ENCODE results near the gene LINS1.
A peak's percentile ranks its signal among the peaks of the same experiment; 100 is the strongest.
"Not testable (repeated sequence)": the region's sequence is repeated elsewhere in the genome, so short reads cannot be mapped to it uniquely, and the experiment has no call there.

LINS1 gene

GRCh38 chr15:100601617-100602063 lies 344 bp downstream of the LINS1 start:
- no peak for DNase-seq

- peak; percentile 40 for DNase-seq
Measured at GRCh38 chr15:100601163-100601562, 821 bp downstream of the LINS1 start.

DNA sequence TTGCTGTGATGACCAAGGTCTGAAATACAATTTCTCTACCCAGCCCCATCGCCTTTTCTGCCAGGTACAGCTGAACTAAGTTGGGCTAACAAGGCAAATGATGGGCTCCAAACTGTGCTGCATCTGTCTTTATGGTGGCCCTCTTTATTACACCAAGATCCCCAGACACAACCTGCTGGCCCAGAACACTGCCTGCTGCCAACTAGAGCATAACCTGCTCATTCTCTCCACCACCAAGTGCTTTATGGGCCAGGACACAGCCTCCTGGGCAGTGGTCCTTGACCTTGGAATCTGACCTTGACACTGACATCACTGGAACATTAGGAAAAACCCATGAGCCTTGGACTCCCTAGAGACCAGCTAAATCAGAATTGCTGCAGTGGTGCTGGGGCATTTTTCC lies 3.3 kb downstream of the LINS1 start:
- DNase-seq = no peak

DNA sequence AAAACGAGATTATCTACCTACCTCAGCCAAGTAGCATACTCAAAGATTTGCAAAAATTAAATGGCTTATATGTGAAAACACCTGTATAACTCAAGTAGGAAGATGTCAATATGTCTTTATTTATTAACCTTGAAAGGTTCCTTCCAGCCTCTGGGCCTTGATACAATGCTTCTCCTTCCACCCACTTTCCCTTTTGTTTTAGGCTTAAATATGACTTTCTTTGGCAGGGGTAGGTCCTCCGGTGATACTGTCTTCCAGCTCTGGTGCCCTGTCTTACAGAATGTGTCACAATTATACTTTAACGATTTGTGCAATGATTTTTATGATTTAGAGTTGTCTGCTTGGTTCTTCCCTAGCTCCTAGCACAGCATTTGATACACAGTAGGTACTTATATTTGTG lies 4.1 kb downstream of the LINS1 start:
- no peak for DNase-seq

- DNase-seq = peak; percentile 89
Measured at GRCh38 chr15:100596792-100597191, 5.2 kb downstream of the LINS1 start.

GRCh38 chr15:100595964-100596363 lies 6.0 kb downstream of the LINS1 start:
- no peak for DNase-seq

DNA sequence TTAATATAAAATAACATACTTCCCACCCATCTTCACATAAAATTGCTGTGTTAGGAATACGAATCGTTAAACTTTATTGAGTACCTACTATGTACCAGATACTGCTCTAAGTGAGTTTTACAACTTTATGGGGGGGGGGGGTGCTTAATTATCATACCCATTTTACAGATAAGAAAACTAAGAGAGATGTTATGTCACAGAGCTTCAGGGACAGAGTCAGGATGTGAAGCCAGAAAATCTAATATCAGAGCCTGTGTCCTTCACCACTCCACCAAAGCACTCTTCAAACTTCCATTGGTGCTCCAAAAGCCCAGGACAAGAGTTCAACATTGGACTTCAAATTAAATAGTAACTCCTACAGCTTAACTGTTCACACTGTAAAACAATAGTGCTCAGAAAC lies 8.6 kb downstream of the LINS1 start:
- no peak for DNase-seq

GRCh38 chr15:100592898-100593297 lies 9.1 kb downstream of the LINS1 start:
- no peak for DNase-seq

DNA sequence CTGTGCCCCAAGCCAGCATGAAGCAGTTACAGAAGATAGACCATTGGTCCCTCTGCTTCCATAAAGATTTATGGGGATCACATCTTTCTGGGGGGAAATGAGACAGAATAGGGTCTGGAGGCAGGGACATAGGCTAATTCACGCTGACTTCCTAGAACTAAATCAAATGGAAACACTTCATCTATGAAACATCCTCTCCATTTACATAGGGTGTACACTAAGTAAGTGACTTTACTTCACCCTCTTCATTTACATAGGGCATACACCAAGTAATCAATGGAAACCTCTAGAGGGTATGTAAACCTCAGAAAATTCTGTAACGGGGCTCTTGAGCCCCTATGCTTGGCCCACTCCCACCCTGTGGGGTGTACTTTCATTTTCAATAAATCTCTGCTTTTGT lies 10.1 kb downstream of the LINS1 start:
- DNase-seq = no peak

- DNase-seq = not testable (repeated sequence)
Measured at GRCh38 chr15:100591163-100591562, 10.8 kb downstream of the LINS1 start.

- no peak for DNase-seq
Measured at GRCh38 chr15:100588638-100589242, 13.2 kb downstream of the LINS1 start.

- no peak for DNase-seq
Measured at GRCh38 chr15:100580414-100580813, 21.6 kb downstream of the LINS1 start.

GRCh38 chr15:100573526-100573925 lies 28.5 kb downstream of the LINS1 start:
- no peak for DNase-seq

DNA sequence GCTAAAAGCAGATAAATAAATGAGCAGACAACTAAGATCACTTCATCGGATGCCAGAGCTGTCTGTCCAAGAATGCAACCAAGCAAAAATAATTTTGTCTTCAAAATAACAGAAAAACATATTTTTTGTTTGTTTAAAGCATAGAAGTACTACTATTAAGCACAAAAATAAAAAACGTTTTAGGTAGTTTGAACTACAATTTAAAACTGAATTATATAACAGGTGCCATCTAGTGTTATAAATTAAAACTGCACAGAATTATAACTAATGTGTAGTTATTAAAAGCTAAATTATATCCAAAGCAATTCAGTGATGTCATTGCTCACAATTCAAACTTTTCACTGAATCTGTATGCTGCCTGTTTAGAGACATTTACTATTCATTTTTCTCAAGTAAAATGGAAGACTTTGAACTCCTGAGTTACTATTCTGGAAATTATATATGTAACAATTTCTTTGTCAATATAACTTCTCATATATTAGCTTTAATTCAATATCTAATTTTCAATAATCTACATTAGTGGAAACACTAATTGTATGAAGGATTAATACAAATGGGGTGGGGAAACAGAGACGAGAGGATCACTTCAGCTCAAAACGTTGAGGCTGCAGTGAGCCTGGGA lies 29.5 kb downstream of the LINS1 start:
- DNase-seq = no peak

DNA sequence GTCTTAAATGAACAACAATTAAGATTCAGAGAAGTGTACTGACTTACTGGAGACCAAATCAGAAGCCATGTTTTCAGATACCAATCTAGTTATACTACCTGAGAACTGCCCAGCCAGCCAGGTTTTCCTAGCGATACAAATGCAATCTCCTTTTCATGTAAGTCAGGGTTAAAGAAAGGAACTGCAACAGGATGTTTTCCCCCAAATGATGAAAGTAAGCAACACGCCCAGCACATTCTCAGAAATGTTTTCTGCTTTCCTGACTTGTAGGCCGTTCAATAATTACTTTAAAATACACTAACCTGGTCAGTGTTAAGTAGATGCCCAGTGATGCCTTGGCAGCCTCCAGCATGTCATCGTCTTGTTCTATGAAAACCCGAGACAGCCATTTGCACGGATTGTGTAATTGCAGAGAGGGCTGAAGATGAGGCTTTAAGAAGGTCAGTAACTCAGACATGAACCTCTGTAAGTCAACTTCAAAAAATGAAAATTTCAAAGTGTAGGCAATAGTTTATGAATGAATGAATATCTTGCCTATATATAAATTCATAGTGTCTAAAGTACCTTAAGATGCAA lies 30.3 kb downstream of the LINS1 start:
- peak; percentile 32 for DNase-seq

GRCh38 chr15:100570735-100571313 lies 31.2 kb downstream of the LINS1 start:
- DNase-seq = no peak

- no peak for DNase-seq
Measured at GRCh38 chr15:100570275-100570674, 31.7 kb downstream of the LINS1 start.

- DNase-seq = no peak
Measured at GRCh38 chr15:100569391-100569790, 32.6 kb downstream of the LINS1 start.

DNA sequence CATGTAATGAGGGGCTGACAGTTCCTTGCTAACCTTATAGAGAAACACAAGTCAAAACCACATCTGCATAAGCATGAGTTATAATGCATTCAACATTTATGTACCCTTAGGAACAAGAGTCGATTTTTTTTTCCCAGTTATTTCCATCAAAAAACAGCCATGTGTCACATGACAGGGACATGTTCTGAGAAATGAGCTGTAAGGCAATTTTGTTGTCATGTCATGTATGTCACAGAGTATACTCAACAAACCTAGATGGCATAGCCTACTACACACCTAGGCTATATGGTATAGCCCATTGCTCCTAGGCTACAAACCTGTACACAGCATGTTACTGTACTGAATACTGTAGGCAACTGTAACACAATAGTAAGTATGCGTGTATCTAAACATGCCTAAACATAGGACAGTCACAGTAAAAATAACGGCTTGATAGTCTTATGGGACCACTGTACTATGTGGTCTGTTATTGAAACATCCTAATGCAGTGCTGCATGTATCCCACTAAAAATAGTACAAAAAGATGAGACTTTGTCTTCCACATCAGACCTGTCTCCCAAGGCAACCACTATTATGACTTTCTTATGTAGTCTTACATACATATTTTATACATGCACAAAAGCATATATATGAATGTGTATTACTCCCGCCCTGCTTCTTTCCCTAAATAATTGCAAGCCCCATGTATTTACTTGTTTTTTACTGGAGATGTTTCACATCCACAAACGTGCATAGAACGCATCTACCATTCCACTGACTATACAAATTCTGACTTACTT lies 34.9 kb downstream of the LINS1 start:
- no peak for DNase-seq

GRCh38 chr15:100565591-100565990 lies 36.4 kb downstream of the LINS1 start:
- no peak for DNase-seq

GRCh38 chr15:100560323-100560722 lies 41.7 kb downstream of the LINS1 start:
- DNase-seq = no peak

DNA sequence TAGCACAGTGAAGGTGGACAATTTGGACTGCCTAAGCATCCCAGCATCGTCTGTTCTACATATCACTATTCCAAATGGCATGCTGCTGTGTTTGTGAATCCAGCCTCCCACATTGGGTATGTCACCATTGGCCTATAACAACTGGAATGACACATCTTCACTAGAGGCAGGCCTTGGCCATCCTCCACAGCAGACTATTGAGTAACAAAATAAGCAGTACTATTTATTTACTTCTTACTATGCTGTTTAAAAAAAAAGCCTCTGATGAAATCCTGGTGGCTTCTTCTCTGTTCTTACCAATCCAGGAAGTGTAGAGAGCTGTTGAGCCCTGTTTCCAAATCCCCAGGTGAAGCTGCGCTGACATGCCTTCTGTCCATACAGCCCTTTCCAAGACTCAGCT lies 42.7 kb downstream of the LINS1 start:
- DNase-seq = no peak

DNA sequence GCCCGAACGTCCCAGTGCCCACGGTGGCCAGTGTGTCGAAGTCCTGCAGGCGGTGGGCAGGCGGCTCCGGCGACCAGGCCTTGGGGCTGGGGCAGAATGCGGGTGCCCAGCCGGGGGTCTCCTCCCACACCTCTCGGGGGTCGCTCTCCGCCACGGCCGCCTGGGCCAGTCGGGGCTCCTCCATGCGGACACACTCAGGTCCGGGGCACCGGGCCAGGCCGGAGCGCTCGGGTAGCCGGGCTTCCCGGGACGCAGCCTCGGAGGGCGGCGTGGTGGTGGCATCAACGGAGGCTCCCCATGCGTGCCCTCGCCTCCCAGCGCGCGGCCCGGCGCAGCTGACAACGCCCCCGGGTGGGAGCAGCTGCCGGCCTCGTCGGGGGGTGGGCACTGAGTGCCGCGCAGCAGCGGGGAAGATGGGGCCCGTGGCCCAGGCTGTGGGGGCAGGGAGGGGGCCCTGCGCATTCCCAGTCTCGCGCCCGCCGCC lies 43.2 kb downstream of the LINS1 start:
- no peak for DNase-seq
